Measurements from ENCODE around the gene HMGN1.

Gene HMGN1

DNA sequence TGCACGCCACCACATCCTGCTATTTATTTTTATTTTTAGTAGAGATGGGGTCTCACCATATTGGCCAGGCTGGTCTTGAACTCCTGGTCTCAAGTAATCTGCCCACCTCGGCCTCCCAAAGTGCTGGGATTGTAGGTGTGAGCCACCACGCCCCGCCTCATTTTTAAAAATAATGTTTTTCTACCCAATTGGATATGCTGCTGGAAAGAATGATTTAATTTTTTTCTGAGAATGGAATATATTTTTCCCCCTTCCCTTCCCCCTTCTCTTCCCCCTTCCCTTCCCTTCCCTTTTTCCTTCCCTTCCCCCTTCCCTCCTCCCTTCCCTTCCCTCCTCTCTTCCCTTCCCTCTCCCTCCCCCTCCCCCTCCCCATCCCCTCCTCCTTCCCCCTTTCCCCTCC, 17.7 kb upstream of the HMGN1 start:
- no peak for DNase-seq

DNA sequence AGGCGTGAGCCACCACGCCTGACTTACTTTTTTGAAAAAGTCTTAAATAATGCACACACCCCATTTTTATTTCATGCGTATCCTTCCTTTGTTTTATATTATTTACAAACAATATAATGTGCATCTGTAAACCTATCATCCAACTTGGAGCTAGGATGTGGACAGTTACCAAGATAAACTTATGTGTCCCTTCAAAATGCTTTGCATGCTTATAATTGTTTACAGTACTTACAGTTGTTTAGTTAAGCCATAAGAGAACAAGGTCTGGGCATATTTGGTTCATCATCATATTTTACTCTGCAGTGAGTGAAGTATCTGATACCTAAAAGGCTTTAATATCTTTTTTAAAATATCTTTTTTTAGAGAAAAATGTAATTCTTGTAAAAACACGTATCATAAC, 16.1 kb upstream of the HMGN1 start:
- no peak for DNase-seq

DNA sequence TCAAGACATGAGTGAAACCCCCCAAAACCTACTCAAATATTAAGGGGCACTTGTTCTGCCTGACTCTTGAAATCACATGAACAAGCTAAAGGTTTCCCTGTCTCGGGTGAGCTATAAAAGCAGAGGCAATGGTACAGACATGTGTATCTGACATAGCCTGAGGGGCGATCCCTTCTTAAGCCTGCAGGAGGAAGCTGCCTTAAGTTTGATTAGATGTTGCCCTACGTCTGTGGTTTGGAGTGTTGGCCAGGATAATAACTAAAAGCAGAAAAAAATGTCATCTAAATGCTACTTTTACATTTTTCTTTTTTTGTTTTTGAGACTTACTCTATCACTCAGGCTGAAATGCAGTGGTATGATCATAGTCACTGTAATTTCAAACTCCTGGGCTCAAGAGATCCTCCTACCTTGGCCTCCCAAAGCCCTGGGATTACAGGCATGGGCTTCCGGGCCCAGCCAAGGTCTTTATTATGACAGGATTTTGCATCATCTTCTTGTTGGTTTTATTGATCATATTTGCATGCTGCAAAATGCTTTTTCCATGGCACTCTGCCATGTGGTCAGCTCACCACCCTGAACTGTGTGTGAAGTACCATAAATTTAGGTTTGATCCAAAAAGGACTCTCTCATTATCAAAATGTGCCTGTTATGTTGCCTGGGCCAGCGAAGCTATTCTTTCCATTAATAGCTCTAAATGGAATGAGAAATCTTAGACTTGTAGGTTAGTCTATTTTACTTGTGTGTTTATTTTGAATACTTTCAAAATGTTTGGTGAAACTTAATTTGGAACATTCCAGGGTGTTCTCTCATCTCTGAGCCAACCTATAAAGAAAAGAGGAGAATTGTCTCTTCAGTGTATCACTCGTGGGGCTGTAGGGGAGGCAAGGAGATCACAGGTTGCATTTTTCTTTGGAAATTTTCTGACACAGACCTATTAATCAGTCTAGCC, 15.0 kb upstream of the HMGN1 start:
- no peak for DNase-seq

DNA sequence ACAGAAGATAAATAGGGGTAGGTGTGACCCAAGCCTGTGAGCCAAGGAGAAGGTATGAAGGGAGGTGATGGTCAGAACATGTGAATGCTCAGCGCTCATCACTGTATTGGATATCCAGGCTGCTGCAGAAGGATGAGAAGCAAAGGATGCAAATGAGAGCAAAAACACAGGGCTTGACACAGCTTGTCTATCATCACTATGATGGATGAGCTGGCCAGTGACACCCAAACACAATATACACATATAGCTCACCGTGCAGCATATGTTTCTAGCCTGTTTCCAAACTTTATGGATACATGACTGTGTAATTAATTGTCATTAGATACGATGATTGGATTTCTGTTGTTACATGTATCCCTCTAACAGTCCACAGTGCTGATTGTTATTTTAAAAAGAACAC, 13.8 kb upstream of the HMGN1 start:
- DNase-seq, result no peak

DNA sequence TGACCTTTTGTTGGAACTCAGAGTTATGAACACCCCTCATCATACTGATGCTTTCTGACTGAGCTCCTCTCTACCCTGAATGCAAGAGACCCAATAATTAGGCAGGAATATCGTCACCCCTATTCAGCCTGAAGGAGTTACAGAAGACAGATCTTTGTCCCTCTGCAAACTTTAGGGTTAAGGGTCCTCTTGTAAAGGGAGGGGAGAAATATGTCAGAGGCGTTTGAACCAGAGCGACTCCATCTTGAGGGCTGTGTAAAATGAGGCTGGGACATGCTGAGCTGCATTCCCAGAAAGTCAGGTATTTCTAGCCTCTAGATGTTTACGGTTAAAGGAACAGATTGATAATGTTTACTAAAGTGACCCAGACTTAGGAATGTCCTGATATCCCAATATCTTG, 10.5 kb upstream of the HMGN1 start:
- DNase-seq, result no peak

DNA sequence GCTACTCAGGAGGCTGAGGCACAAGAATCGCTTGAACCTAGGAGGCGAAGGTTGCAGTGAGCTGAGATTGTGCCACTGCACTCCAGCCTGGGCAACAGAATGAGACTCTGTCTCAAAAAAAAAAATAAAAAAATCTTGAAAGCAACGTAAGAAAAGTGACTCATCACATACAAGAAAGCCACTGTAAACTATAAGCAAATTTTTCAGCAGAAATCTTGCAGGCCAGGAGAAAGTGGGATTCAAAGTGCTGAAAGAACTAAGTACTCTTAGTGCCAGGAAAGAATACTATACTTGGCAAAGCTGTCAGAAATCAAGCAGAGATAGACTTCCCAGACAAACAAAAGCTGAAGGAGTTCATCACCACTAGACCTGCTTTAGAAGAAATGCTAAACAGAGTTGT, 4.4 kb upstream of the HMGN1 start:
- no peak for DNase-seq

DNA sequence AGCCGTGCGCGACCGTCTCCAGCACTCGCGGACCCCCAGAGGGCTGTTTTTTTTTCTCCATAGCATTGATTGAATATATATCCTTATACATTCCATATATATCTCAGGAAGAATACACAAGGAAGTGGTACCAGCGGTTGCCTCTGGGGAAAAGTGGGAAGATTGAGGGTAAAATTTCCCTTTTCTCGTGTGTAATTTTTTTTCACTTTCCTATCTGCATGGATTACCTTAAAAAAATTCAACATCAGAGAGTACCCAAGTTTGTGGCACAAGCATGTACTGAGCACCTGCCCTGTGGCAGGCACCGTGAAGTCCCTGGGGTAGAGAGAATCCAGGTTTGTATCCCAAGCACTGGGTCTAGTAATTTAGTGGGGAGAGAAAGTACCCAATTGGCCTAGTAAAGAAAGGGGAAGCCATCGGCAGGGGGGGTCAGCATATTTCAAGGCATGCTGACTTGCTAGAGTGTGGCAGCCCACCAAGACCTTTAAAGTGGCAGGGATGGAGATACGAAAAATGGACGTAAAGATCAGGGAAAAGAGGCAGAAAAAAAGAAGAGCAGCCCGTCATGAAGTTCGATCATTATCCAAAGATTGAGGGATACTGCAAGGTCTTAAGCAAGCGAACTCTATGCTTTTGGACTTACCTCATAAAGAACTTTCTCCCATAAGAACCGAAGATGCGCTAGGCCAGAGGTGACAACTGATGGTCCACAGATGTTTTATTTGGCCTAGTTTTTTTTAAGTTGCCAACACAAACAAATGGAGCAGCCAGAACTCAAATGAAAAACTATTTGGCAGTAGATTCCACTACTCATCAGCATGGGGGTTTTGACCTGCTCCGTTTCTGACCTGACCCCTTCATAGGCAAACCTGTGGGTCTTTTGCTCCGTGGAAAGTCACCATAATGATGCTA, 1.5 kb upstream of the HMGN1 start:
- no peak for DNase-seq

DNA sequence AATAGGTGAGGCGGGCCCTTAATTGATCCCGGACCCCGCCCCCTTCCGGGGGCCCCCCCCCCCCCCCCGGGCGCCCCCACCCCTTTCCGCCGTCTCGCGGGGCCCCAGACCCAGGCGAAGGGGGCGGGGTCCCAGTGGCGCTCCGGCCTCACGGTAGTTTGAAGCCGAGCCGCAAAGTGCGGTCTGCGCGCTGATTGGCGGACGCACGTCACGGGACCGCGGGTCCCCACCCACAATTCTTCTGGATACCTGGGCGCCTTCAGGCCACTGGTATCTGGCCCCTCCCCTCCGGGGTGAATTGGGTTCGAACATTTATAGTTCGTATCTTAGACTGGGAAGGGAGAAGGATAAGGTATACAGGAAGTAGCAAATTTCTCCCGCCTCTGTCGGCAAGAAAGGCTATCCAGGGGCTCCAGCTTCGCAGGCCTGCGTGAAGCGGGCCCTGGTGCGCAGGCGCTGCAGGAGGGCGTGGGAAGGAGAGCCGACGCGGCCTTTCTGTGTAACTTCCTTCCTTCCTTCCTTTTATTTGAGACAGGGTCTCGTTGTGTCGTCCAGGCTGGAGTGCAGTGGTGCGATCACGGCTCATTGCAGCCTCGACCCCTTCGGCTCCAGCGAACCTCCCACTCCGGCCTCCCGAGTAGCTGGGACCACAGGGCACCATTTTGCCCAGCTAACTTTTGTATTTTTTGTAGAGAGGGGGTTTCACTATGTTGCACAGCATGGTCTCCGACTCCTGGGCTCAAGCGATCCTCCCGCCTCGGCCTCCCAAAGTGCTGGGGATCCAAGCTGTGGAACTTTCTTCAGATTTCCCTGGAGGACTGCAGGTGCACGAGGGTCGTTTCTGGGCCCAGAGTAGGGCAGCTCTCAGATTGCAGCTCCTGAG, 564 bp upstream of the HMGN1 start:
- DNase-seq, result peak; percentile 93

DNA sequence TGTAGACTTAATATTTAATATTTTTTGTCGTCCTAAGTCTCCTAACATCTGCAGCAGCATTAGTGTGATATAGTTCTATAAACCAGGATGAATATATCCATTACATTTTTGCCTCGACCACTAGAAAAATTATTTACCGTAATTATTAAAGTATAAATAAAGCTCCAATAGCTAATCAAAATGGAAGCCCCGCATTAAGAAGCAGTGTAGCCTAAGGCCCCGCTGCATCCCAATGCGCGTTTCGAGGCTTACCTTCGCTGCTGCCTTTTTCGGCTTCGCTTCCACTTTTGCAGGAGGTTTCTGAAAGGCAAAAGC, 891 bp downstream of the HMGN1 start:
- DNase-seq, result no peak

DNA sequence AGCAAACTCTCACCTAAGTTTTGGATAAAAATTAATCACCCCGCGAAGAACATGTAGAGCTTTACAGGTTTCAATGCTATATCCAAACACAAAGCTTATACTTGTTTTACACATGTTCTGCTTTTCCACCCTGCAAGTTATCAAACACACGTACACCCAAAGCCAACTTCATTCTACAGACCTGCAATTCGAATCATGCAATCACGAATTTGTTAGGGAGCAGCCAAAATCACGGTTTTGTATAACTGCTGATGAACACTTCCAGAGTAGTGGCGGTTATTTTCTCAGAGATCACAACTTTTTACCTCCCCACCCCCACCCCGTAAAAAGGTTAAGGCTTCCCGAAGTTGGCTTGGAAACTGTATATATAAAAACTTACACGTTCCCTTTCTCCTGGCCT, 1.4 kb downstream of the HMGN1 start:
- no peak for DNase-seq

DNA sequence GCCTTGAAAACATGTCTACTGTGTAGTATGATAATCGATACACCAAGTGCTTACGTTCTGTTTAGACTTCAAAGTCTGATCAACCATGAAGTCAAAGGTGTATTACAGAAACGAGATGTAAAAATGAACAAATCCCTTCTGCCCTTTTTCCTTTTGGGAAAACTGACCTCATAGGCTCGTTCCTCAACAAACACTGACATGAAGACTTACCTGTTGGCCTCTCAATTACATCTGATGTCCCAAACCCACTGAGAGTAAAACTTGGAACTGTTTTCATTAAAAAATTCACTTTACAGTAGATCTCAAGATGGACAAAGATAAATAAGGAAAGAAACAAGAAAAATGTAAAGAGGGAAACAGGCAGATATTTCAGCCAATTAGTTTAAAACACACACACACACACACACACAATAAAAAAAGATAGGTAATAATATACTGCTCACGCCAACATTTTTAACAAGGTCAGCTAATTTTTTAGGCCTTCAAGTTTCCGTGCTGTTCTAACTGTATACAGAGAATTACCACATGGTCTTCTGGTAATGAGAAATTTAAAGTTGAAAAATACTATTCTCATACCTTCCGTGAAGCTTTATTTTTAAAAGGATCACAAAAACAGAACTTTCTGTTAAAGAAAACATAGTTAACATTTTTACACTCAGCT, 2.1 kb downstream of the HMGN1 start:
- no peak for DNase-seq

DNA sequence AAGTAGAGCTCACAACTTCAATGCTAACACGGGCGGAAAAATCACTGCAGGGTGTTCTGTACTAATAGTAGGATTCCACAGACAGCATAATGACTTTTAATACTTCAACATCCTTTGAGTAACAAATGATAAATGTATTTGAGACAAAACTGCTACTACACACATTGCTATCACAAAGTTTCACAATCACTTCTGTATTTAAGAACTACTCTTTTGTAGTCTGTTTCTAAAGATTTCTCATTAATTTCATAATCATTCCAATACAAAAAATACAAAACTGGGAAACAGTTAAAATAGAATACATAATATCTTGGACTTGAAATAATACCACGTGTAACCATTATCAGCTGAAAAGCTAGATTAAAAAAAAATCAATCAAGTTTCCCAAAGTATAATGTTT, 2.7 kb downstream of the HMGN1 start:
- DNase-seq, result no peak

DNA sequence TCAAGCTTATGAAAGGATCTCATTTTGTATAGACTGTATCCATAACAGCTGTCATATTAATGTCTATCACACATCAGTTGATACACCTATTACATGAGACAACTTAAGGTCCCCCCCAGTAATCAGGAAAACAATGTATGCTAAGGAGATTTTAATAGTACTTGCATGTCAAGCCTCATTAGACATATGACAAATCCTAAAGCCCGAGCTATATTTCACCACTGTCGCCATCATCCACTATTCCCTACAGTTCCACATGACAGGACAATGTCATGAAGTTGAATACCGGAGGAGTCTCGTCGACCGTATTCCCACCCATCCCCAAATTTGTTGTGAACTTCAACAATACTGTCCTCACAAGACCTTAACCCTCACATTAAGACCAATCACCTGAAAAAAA, 3.4 kb downstream of the HMGN1 start:
- no peak for DNase-seq

DNA sequence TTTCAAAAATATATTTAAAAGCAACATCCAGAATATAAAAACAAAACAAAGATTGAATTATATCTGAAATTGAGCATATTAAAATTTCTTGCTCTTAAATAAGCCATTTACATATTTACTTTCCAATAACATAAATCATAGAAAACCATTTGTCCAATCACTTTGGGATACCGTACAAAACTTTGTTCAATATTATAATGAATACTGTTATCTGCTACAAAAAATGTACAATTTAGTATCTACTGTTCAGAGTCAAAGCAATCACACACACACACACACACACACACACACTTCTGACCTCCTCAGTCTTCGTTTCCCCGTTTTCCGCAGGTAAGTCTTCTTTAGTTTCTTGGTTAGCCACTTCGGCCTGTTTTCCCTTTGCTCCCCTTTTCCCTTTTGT, 4.0 kb downstream of the HMGN1 start:
- DNase-seq, result no peak

DNA sequence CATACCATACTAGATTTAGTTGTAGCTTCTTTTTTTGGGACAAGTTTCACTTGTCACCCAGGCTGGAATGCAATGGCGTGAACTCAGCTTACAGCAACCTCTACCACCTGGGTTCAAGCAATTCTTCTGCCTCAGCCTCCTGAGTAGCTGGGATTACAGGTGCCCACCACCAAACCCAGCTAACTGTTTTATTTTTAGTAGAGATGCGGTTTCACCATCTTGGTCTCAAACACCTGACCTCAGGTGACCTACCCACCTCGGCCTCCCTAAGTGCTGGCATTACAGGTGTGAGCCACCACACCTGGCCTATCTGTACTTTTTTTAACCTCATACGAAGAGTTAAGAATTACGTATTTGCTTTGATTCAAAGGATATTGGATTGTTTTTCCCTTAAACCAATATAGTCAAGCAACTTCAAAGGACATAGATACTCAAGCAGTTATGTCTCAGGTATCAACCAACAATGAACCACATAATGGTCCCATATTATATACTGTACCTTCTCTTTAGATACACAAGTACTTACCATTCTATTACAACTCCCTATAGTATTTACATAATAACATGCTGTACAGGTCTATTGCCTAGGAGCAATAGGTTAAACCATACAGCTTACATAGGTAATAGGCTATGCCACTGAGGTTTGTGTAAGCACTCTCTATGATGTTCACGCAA, 7.5 kb downstream of the HMGN1 start:
- DNase-seq, result no peak

DNA sequence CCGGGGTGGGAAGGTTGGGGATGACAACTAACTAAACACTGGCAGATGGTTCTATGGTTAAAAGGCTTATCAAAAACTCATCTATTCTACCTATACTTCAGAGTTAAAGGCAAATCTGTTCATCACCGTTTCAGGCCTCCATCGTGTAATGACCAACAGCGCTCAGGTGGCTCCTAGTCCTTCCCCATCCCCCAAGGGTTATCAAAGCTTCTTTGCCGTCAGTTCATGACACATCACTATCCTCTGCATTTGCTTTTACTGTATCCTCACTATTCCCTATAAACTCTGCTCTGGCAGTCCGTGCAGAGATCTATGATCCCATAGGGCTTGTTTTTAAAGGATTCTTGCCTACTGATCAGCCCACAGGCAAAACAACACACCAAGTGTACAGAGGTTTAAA, 8.2 kb downstream of the HMGN1 start:
- no peak for DNase-seq

DNA sequence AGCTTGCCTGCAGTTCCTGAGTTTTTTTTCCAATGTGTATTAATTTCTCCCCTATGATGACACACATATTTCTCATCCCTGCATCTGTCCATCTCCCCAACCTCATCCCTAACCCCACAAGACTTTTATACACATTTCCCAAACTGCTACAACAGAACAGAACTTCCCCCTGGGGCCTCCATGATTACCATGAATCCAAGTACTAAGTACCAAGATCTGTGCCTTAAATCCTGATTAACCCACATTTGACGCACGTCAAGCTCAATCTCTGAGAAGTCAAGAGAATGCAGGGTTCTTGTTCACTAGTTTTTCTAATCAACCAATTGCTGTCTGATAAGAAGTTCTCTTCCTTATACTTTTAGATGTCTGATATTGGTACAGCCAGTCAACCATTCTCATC, 9.7 kb downstream of the HMGN1 start:
- DNase-seq, result no peak

DNA sequence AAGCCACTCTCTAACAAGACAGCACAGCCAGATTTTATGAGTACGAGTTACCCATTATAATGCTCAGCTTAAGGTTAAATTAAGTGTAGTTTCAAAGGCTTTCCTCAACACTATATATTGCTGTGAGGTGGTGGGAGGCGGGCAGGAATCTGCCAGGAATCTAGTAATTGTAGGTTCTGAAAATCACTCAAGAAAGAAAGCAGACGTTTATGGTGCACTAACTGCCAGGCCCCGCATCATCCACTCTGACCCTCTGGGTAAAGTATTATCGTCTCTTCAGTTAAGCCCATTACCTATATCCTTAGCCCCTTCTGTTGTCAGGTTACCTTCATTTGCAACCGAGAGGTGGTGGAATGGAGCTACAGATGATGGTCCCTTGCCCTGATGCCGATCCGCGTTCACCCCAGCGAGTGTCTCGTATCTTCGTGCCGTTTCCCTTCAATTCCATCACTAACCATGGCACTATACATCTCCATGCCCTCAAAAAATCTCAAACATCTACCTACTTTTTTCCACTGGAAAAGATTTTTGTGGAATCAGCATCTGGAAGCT, 12.4 kb downstream of the HMGN1 start:
- no peak for DNase-seq

DNA sequence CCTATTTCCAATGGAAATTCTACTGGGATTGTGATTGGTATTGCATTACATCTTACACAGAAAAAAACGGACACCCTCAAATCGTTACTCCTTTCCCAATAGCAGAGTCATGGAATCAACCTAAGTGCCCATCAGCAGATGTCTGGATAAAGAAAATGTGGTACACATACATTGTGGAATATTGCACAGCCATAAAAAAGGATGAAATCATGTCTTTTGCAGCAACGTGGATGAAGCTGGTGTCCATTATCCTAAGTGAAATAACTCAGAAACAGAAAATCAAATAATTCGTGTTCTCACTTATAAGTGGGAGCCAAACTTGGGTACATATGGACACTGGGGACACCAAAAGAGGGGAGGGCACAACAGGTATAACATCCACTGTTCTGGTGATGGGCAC, 14.3 kb downstream of the HMGN1 start:
- no peak for DNase-seq

DNA sequence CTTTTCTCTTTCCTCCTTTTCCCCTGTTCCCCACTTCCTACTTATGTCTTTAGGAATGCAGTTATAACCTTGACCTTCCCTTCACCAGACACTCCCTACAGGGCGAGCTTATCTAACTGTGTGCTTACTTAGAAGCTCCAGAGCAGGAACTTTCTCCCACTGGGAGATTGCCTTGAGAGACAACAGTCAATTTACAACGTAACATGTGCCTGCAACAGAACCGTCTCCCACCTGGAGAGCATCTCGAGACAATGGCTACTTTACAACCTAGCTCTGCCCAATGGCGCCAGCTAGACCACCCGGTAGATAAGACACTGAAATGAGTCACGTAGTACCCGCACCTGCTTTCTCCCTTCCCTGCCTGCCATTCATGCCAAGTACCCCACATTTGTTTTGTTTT, 16.7 kb downstream of the HMGN1 start:
- no peak for DNase-seq

DNA sequence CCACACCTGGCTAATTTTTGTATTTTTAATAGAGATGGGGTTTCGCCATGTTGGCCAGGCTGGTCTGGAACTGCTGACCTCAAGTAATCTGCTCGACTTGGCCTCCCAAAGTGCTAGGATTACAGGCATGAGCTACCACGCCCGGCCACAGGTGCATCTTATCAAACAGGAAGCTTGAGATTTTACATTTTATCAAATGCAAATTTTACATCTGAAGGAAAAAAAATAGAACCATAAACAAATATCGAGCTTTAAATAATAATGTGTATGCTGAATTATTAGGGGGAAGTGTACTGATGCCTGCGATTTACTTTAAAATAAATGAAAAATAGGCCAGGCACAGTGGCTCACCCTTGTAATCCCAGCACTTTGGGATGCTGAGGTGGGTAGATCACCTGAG, 18.9 kb downstream of the HMGN1 start:
- no peak for DNase-seq

DNA sequence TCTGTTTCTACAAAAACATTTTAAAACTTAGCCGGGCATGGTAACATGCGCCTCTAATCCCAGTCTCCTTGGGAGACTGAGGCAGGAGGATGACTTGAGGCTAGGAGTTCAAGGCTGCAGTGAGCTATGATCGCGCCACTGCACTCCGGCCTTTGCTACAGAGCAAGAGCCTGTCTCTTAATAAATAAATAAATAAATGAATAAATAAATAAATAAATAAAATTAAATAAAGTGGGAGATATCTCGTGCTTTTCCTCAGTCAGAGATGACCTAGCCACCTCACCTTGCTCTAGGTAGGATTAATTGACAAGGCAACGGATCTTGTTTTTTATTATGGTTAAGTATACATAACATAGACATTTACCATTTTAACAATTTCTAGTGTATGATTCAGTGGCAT, 21.2 kb downstream of the HMGN1 start:
- no peak for DNase-seq

Data from T1000 (cell line).